Activated naive CD4-positive, alpha-beta T cell treated with anti-CD3 and anti-CD28 coated beads, Interleukin-2, amount 50 U/mL, for 72 hours (primary cell): ENCODE measurements around the gene TUBB4B. TPM values are rescaled to one million over a fixed set of nuclear protein-coding genes. Genes with fewer than 3 reads are reported as not detected.

Experiments
- ATAC-seq, 2 donors: fragments of 150-1000 bp; cut with Tn5 transposase; 2 replicates each; pipeline ENCODE4 v1.10.0; 2021; ENCODE audit warnings: mild to moderate bottlenecking in 2 of 2, moderate library complexity in 2 of 2
- DNase-seq, 2 donors: peaks; one replicate each; pipeline ENCODE4 v3.0.0; 2021 to 2022; ENCODE audit warnings: low spot score in 2 of 2
- H3K27ac Mint-ChIP-seq, 2 donors: one replicate each; pipeline ENCODE4 v1.8.0; 2022; ENCODE audit warnings: mild to moderate bottlenecking in 2 of 2, mixed read lengths in 2 of 2
- H3K36me3 Mint-ChIP-seq, 2 donors: one replicate each; pipeline ENCODE4 v1.8.0; 2022; ENCODE audit warnings: mixed read lengths in 2 of 2
- H3K9me3 Mint-ChIP-seq, 2 donors: one replicate each; pipeline ENCODE4 v1.8.0; 2022; ENCODE audit warnings: mixed read lengths in 2 of 2
- total RNA-seq, 2 donors: library from RNA; stranded (reverse); gene quantifications; one replicate each; pipeline ENCODE4 v1.2.3, GENCODE V29; 2022

The TUBB4B gene
- total RNA-seq, 2 donors from 2014 or later, result 277 to 307 TPM

DNA sequence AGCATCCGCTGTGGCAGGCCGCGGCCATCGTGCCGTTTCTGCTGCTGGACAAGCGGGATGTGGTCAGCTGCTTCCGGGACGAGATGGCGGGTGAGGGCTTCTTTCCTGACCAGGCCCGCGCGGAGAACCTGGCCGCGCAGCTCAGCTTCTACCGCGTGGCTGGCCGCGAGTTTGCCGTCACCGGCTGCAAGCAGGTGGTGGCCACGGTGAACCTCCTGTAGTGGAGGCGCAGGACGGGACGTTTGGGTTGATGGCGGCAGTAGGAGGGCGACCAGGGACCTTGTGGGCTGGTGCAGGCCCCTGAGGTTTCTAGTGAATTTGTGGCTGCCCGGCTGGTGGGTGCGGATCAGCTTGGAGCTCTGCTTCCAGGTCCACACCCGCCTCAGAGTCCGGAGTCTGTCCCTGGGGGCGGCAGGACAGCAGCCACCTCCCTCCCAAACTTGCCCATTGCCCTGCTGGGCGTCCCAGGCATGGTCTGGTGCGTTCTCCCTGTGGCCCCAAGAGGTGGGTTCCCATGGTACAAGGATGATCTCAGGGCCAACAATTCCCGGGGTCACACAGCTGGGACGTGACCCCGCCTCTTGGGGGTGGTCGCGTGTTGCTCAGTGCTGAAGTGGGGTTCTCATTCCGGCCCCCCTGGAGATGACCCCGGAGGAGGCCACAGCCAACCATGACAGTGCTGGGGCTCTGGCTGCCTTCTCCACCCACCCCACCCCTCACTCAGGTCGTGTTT is 38.8 kb downstream of the TUBB4B start:
- no peaks in the 10 kb centered on the region for H3K9me3 Mint-ChIP-seq

DNA sequence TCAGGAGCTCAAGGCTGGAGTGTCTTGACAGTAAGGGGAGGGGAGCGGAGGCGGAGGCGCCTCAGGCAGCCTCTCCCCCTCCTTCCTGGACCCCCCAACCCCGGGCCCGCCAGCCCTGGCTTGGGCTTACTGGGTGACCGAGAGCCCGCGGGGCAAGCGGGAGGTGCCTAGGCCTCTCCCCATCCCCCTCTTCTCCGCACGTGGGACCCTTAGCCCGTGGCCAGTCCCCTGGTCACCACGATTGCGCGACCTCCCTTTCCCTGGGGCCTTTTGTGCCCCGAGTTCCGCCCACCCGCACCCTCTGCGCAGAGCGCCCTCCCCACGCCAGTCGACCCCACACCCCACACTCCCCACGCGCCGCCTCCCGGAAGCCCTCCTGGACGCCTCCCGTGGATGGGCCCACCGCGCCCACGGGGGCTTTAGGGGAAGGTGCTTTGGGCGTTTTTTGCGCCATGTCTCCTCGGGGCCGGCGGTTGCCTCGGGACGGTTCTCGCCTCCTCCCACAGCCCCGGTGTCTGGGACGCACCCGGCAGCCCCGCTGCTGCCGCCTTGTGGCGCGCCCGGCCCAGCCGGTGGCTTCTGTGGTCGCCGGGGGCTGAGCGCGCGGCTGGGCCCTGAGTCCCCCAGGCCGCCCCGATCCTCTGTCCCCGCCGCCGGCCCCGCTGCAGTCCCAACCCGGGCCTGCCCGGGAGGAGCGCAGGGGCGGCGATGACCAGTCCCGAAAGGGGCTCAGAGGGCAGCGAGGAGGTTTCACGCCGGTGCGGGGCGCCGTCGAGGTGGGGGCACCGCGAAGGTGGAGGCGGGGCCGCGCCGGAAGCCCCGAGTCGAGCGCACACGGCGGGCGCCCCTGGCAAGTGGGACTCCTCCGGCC is 39.6 kb downstream of the TUBB4B start:
- H3K36me3 Mint-ChIP-seq, result no peaks in the 10 kb centered on the region
- no peak for ATAC-seq
- H3K27ac Mint-ChIP-seq, result no peak overlapping the region
- DNase-seq, result no peak
- no peaks in the 10 kb centered on the region for H3K9me3 Mint-ChIP-seq

More for the DNA sequence above, 38.8 kb downstream of the TUBB4B start:
- no peak for ATAC-seq
- H3K27ac Mint-ChIP-seq, result no peak overlapping the region
- DNase-seq, result no peak
- no peaks in the 10 kb centered on the region for H3K36me3 Mint-ChIP-seq

DNA sequence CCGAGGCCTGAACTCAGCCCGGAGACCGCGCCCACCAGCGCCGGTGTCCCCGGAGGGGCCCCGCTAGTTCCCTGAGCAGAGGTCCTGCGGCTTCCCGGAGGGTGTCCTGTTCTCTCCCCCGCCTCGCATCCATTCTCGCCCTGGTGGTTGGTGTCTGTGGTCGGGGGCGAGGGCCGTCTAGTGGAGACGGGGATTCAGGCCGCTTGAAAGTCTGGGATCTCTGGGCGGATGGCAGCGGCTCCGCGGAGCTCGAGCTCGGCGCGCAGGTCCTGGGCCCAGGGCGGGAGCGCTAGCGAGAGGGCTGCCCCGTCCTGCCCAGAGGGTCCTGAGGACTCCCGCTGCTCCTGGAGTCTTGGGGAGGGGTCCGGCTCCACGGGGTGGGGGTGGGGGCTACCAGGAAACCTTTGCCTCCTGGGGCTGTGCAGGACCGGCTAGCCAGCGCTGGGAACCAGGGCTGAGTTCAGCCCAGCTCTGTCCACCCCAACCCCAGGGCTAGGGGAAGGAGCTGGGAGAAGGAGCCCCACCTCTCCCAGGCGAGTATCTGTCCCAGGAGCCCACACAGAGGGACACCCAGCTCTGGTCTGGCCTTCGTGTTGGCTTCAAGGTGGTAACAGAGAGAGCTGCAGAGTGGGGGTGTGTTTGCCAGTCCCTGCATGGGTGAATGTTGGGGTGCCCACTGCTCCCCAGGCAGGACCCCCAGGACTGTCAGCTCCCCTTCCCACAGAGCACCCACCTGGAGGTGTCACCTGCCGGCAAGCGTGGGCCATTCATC is 40.4 kb downstream of the TUBB4B start:
- no peaks in the 10 kb centered on the region for H3K36me3 Mint-ChIP-seq
- no peak for ATAC-seq

DNA sequence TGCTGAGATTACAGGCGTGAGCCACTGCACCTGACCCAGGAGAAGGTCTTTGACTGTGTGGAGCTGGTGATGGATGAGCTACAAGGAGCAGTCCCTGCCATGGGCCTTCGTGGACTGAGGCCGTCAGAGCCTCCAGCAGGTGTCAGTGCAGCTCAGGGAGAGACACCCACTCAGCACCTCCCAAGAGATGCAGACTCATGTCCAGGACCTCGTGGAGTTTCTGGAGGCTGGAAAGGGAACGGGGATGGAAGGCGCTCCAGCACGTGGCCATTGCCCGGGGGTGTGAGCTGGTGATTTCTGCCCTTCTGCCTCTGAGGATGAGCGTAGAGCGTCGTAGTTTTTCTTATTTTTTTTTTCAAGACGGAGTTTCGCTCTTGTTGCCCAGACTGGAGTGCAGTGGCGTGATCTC is 45.9 kb downstream of the TUBB4B start:
- peak in 1 of 2 donors; percentile 52 for DNase-seq
- peak overlapping the region in 1 of 2 donors; percentile 9 for H3K27ac Mint-ChIP-seq
- no peaks in the 10 kb centered on the region for H3K9me3 Mint-ChIP-seq
- no peaks in the 10 kb centered on the region for H3K36me3 Mint-ChIP-seq
- peak; percentile 58 to 84 for ATAC-seq

More for the DNA sequence above, 40.4 kb downstream of the TUBB4B start:
- Mint-ChIP-seq H3K9me3 (no peaks in the 10 kb centered on the region), H3K27ac (no peak overlapping the region)
- no peak for DNase-seq

DNA sequence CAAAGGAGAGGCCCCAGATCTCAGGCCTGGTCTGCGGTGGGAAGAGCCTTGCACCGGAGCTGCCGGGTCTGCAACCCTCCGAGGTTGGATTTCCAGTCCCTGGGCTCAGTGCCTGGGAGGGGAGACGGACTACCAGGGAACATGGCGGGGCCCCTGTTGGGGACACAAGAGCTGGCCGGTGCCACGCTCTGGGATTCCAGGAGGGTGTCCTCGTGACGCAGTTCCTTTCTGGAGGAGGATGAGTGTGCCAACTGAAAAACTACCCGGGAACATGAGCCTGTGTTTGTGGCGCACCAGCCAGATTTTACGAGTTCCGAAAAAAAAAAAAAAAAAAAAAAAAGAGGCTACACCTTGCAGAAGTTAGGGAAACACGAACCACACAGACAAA is 52.0 kb downstream of the TUBB4B start:
- DNase-seq, result no peak
- H3K9me3 Mint-ChIP-seq, result no peaks in the 10 kb centered on the region
- no peak for ATAC-seq
- no peaks in the 10 kb centered on the region for H3K36me3 Mint-ChIP-seq
- no peak overlapping the region for H3K27ac Mint-ChIP-seq

Other genes with a start within 250 kb of the TUBB4B start
- gene PAXX, start 248.9 kb upstream of the TUBB4B start, total RNA-seq, result 10 to 100 TPM; 36.7 to 64.5 TPM
- gene CLIC3, start 244.7 kb upstream of the TUBB4B start, total RNA-seq, result not detected
- gene ABCA2, start 213.1 kb upstream of the TUBB4B start, total RNA-seq, result 10 to 100 TPM; 17.8 to 21.9 TPM
- gene FUT7, start 209.2 kb upstream of the TUBB4B start, total RNA-seq, result 1 to 10 TPM; 1.4 to 1.6 TPM
- 10 to 100 TPM; 29.4 to 34.2 TPM for gene NPDC1, start 195.1 kb upstream of the TUBB4B start, total RNA-seq
- under 1 TPM in 1 of 2 donors, not detected in 1; 0.27 TPM for gene ENTPD2, start 187.2 kb upstream of the TUBB4B start, total RNA-seq
- 10 to 100 TPM in 1 of 2 donors, 1 to 10 TPM in 1; 3.5 to 13.3 TPM for gene SAPCD2, start 170.7 kb upstream of the TUBB4B start, total RNA-seq
- 10 to 100 TPM in 1 of 2 donors, 1 to 10 TPM in 1; 7.5 to 28.2 TPM for gene UAP1L1, start 163.8 kb upstream of the TUBB4B start, total RNA-seq
- gene MAN1B1, start 154.3 kb upstream of the TUBB4B start, total RNA-seq, result 10 to 100 TPM; 23.8 to 41.4 TPM
- 100 to 1,000 TPM; 172 to 236 TPM for gene DPP7, start 126.6 kb upstream of the TUBB4B start, total RNA-seq
- gene GRIN1, start 102.1 kb upstream of the TUBB4B start, total RNA-seq, result under 1 TPM in 1 of 2 donors, not detected in 1; 0.10 TPM
- not detected for gene LRRC26, start 71.2 kb upstream of the TUBB4B start, total RNA-seq
- gene TMEM210, start 69.2 kb upstream of the TUBB4B start, total RNA-seq, result not detected
- gene ANAPC2, start 52.7 kb upstream of the TUBB4B start, total RNA-seq, result 10 to 100 TPM; 48.1 to 68.3 TPM
- gene SSNA1, start 52.6 kb upstream of the TUBB4B start, total RNA-seq, result 10 to 100 TPM; 37.1 to 64.0 TPM
- 1 to 10 TPM; 5.7 to 7.3 TPM for gene TPRN, start 40.5 kb upstream of the TUBB4B start, total RNA-seq
- gene TMEM203, start 35.6 kb upstream of the TUBB4B start, total RNA-seq, result 10 to 100 TPM; 15.3 to 27.1 TPM
- 10 to 100 TPM; 31.7 to 48.5 TPM for gene NDOR1, start 35.6 kb upstream of the TUBB4B start, total RNA-seq
- gene RNF208, start 19.0 kb upstream of the TUBB4B start, total RNA-seq, result 1 to 10 TPM; 3.1 to 9.4 TPM
- gene CYSRT1, start 16.1 kb upstream of the TUBB4B start, total RNA-seq, result under 1 TPM; 0.34 to 0.64 TPM
- not detected for gene RNF224, start 13.8 kb upstream of the TUBB4B start, total RNA-seq
- under 1 TPM in 1 of 2 donors, not detected in 1; 0.12 TPM for gene SLC34A3, start 10.4 kb upstream of the TUBB4B start, total RNA-seq
- gene STPG3, start 10.0 kb downstream of the TUBB4B start, total RNA-seq, result not detected
- 10 to 100 TPM; 57.6 to 58.4 TPM for gene NELFB, start 14.0 kb downstream of the TUBB4B start, total RNA-seq
- 1 to 10 TPM; 2.6 to 8.8 TPM for gene TOR4A, start 36.4 kb downstream of the TUBB4B start, total RNA-seq
- gene NRARP, start 61.0 kb downstream of the TUBB4B start, total RNA-seq, result 1 to 10 TPM in 1 of 2 donors, under 1 TPM in 1; 0.61 to 3.1 TPM
- 10 to 100 TPM in 1 of 2 donors, 1 to 10 TPM in 1; 7.9 to 14.8 TPM for gene EXD3, start 181.9 kb downstream of the TUBB4B start, total RNA-seq
- 1 to 10 TPM in 1 of 2 donors, not detected in 1; 1.5 TPM for gene NOXA1, start 182.1 kb downstream of the TUBB4B start, total RNA-seq
- gene ENTPD8, start 200.1 kb downstream of the TUBB4B start, total RNA-seq, result not detected
- 10 to 100 TPM; 12.0 to 61.3 TPM for gene NSMF, start 218.0 kb downstream of the TUBB4B start, total RNA-seq